Activated CD8-positive, alpha-beta memory T cell treated with anti-CD3 and anti-CD28 coated beads, Interleukin-2, amount 50 U/mL, for 24 hours (primary cell): ENCODE measurements around the gene NRTN.
"Not testable (repeated sequence)": the region's sequence is repeated elsewhere in the genome, so short reads cannot be mapped to it uniquely, and the experiment has no call there.

Experiments used
- DNase-seq: peaks from one replicate; pipeline ENCODE4 v3.0.0-alpha.2; 2020; ENCODE audit errors: extremely low read depth

NRTN gene

GRCh38 chr19:5804516-5805461, at the start of gene NRTN:
TSS of gene NRTN (plus strand) at chr19:5805067. CDS start at chr19:5824166, 19,099 bp downstream.
- no peak for DNase-seq

- DNase-seq, result no peak
Observed at GRCh38 chr19:5762608-5763217, 42.2 kb upstream of the NRTN start.

- DNase-seq, result no peak
Observed at GRCh38 chr19:5765220-5765619, 39.6 kb upstream of the NRTN start.

- DNase-seq, result no peak
Observed at GRCh38 chr19:5767949-5768348, 36.9 kb upstream of the NRTN start.

- DNase-seq, result no peak
Observed at GRCh38 chr19:5772416-5772815, 32.5 kb upstream of the NRTN start.

GRCh38 chr19:5773276-5773675, 31.6 kb upstream of the NRTN start:
- DNase-seq, result no peak

GRCh38 chr19:5774921-5775320, 29.9 kb upstream of the NRTN start:
- DNase-seq, result no peak

- DNase-seq, result no peak
Observed at GRCh38 chr19:5775668-5776309, 29.1 kb upstream of the NRTN start.

- DNase-seq, result no peak
Observed at GRCh38 chr19:5778402-5778801, 26.5 kb upstream of the NRTN start.

GRCh38 chr19:5780916-5781315, 24.0 kb upstream of the NRTN start:
- DNase-seq, result not testable (repeated sequence)

GRCh38 chr19:5782322-5782721, 22.5 kb upstream of the NRTN start:
- no peak for DNase-seq

- no peak for DNase-seq
Observed at GRCh38 chr19:5782945-5783919, 21.6 kb upstream of the NRTN start.

- no peak for DNase-seq
Observed at GRCh38 chr19:5784581-5785147, 20.2 kb upstream of the NRTN start, which contains the start of gene PRR22. TSS of gene PRR22 (minus strand) at chr19:5784746. CDS start at chr19:5784660, 86 bp downstream.

GRCh38 chr19:5785423-5785822, 19.4 kb upstream of the NRTN start:
- no peak for DNase-seq

- no peak for DNase-seq
Observed at GRCh38 chr19:5786593-5787408, 18.1 kb upstream of the NRTN start.

GRCh38 chr19:5787409-5788182, 17.3 kb upstream of the NRTN start:
- no peak for DNase-seq

- DNase-seq, result no peak
Observed at GRCh38 chr19:5788422-5788821, 16.4 kb upstream of the NRTN start.

GRCh38 chr19:5789351-5789761, 15.5 kb upstream of the NRTN start:
- no peak for DNase-seq

GRCh38 chr19:5789886-5790558, 14.8 kb upstream of the NRTN start:
- no peak for DNase-seq
